Hepatocyte (in vitro differentiated cells): Measurements from ENCODE around the gene GAB1. TPM values are rescaled to one million over a fixed set of nuclear protein-coding genes. Genes with fewer than 3 reads are reported as not detected.

Source experiments
- DNase-seq: peaks from one replicate; pipeline ENCODE4 v3.0.0-alpha.2; 2016; ENCODE audit warnings: low spot score
- H2AFZ ChIP-seq: fragments of 200-600 bp; sonication (generic); 2 replicates; pipeline ENCODE4 v1.6.0; 2016; ENCODE audit warnings: antibody characterized with exemption, mild to moderate bottlenecking
- H3K27ac ChIP-seq: fragments of 200-600 bp; sonication (generic); 2 replicates; pipeline ENCODE4 v1.5.1; 2016; ENCODE audit warnings: mild to moderate bottlenecking
- H3K27me3 ChIP-seq: fragments of 200-600 bp; sonication (generic); 2 replicates; pipeline ENCODE4 v1.6.1; 2016
- H3K36me3 ChIP-seq: fragments of 200-600 bp; sonication (generic); replicated peaks from 2 replicates; pipeline ENCODE4 v1.5.1; 2016; ENCODE audit warnings: low read depth; ENCODE audit not compliant: insufficient read depth
- H3K4me1 ChIP-seq: fragments of 200-600 bp; sonication (generic); 2 replicates; pipeline ENCODE4 v1.5.1; 2016; ENCODE audit warnings: mild to moderate bottlenecking, moderate library complexity; ENCODE audit not compliant: insufficient read depth
- H3K4me2 ChIP-seq: fragments of 200-600 bp; sonication (generic); 2 replicates; pipeline ENCODE4 v1.6.0; 2016
- H3K4me3 ChIP-seq: fragments of 200-600 bp; sonication (generic); 2 replicates; pipeline ENCODE4 v1.5.1; 2016; ENCODE audit warnings: mild to moderate bottlenecking
- H3K79me2 ChIP-seq: fragments of 200-600 bp; sonication (generic); 2 replicates; pipeline ENCODE4 v1.6.0; 2017; ENCODE audit warnings: mild to moderate bottlenecking
- H3K9me2 ChIP-seq: fragments of 200-600 bp; sonication (generic); replicated peaks from 2 replicates; pipeline ENCODE4 v1.6.0; 2017; ENCODE audit warnings: mild to moderate bottlenecking; ENCODE audit not compliant: insufficient read depth
- H3K9me3 ChIP-seq: fragments of 200-600 bp; sonication (generic); 2 replicates; pipeline ENCODE4 v1.5.1; 2016; ENCODE audit warnings: low read depth, mild to moderate bottlenecking
- H4K20me1 ChIP-seq: fragments of 200-600 bp; sonication (generic); 2 replicates; pipeline ENCODE4 v1.6.0; 2016; ENCODE audit warnings: mild to moderate bottlenecking; ENCODE audit not compliant: insufficient read depth, poor library complexity, severe bottlenecking
- CTCF ChIP-seq: fragments of 200-600 bp; sonication (generic); IDR thresholded peaks from 2 replicates; pipeline ENCODE4 v1.5.1; 2016; ENCODE audit warnings: antibody characterized with exemption, mild to moderate bottlenecking; ENCODE audit not compliant: poor library complexity
- EZH2 ChIP-seq: fragments of 200-600 bp; sonication (generic); IDR thresholded peaks from 2 replicates; pipeline ENCODE4 v1.6.1; 2016; ENCODE audit warnings: antibody characterized with exemption, mild to moderate bottlenecking, borderline replicate concordance
- EZH2phosphoT487 ChIP-seq: fragments of 200-600 bp; sonication (generic); IDR thresholded peaks from one replicate; pipeline ENCODE4 v1.6.1; 2018; ENCODE audit warnings: antibody characterized with exemption, mild to moderate bottlenecking, low read depth, moderate library complexity; ENCODE audit not compliant: unreplicated experiment, severe bottlenecking
- WGBS: methylation state at CpG from one replicate; pipeline ENCODE4 v1.1.6; 2016; ENCODE audit warnings: low lambda C conversion rate; ENCODE audit errors: missing lambda C conversion rate; 5-methylcytosine and 5-hydroxymethylcytosine counted together
- polyA plus RNA-seq: library from polyadenylated mRNA; unstranded; fragments of >200 nt; fragmentation: Nextera tagmentation; extraction: Ambion mirVana; gene quantifications from 2 replicates; pipeline ENCODE4 v1.2.1, GENCODE V29; 2016
- total RNA-seq: library from RNA; depleted of rRNA; stranded (reverse); fragments of >200 nt; gene quantifications from 2 replicates; pipeline ENCODE4 v1.2.3, GENCODE V29; 2014

Gene GAB1
- total and polyA plus RNA-seq, 2 experiments from 2014 or later, result 10.9 to 30.7 TPM

- peak; percentile 80 for DNase-seq
- no peak for TF ChIP-seq EZH2
- no peak for TF ChIP-seq EZH2phosphoT487
- no peak for TF ChIP-seq CTCF
- WGBS, result 26% methylated on average over 6 of the region's 6 CpGs
- Histone ChIP-seq H3K4me3 (no peak overlapping the region), H3K4me1 (peaks cover 65% of the 10 kb centered on the region), H2AFZ (no peak overlapping the region), H4K20me1 (no peaks in the 10 kb centered on the region), H3K27me3 (no peaks in the 10 kb centered on the region), H3K36me3 (no peaks in the 10 kb centered on the region), H3K9me2 (no peaks in the 10 kb centered on the region), H3K79me2 (peaks cover 45% of the 10 kb centered on the region), H3K27ac (peak overlapping the region; percentile 91), H3K4me2 (peak overlapping the region; percentile 59), H3K9me3 (no peaks in the 10 kb centered on the region)
Observed at GRCh38 chr4:143358923-143359643, 22.4 kb downstream of the GAB1 start.

- Histone ChIP-seq H3K36me3 (no peaks in the 10 kb centered on the region), H3K27ac (peak overlapping the region; percentile 91), H3K4me2 (peak overlapping the region; percentile 59), H3K9me3 (no peaks in the 10 kb centered on the region), H2AFZ (no peak overlapping the region), H3K27me3 (no peaks in the 10 kb centered on the region), H4K20me1 (no peaks in the 10 kb centered on the region), H3K9me2 (no peaks in the 10 kb centered on the region), H3K4me1 (peaks cover 61% of the 10 kb centered on the region), H3K79me2 (peaks cover 51% of the 10 kb centered on the region), H3K4me3 (no peak overlapping the region)
- TF ChIP-seq EZH2 (no peak), EZH2phosphoT487 (no peak), CTCF (no peak)
- DNase-seq, result no peak
- 86% methylated on average over 1 of the region's 1 CpG for WGBS
Observed at GRCh38 chr4:143359644-143360193, 23.0 kb downstream of the GAB1 start.

GRCh38 chr4:143360838-143361625 is 24.4 kb downstream of the GAB1 start:
- no peak for DNase-seq
- Histone ChIP-seq H3K9me3 (no peaks in the 10 kb centered on the region), H3K36me3 (no peaks in the 10 kb centered on the region), H3K27ac (peak overlapping the region; percentile 91), H3K4me2 (peak overlapping the region; percentile 25), H3K4me1 (peaks cover 49% of the 10 kb centered on the region), H4K20me1 (no peaks in the 10 kb centered on the region), H3K27me3 (no peaks in the 10 kb centered on the region), H3K4me3 (no peak overlapping the region), H3K79me2 (peaks cover 61% of the 10 kb centered on the region), H2AFZ (no peak overlapping the region), H3K9me2 (no peaks in the 10 kb centered on the region)
- TF ChIP-seq EZH2 (no peak), CTCF (no peak), EZH2phosphoT487 (no peak)
- 75% methylated on average over 1 of the region's 1 CpG for WGBS
